Hepatocyte (in vitro differentiated cells): ENCODE results near the gene MFSD2A. TPM values are rescaled to one million over a fixed set of nuclear protein-coding genes. Genes with fewer than 3 reads are reported as not detected.
"Not testable (repeated sequence)": the region's sequence is repeated elsewhere in the genome, so short reads cannot be mapped to it uniquely, and the experiment has no call there.

Experiments used
- DNase-seq: peaks from one replicate; pipeline ENCODE4 v3.0.0-alpha.2; 2016; ENCODE audit warnings: low spot score
- H2AFZ ChIP-seq: fragments of 200-600 bp; sonication (generic); 2 replicates; pipeline ENCODE4 v1.6.0; 2016; ENCODE audit warnings: antibody characterized with exemption, mild to moderate bottlenecking
- H3K27ac ChIP-seq: fragments of 200-600 bp; sonication (generic); 2 replicates; pipeline ENCODE4 v1.5.1; 2016; ENCODE audit warnings: mild to moderate bottlenecking
- H3K27me3 ChIP-seq: fragments of 200-600 bp; sonication (generic); 2 replicates; pipeline ENCODE4 v1.6.1; 2016
- H3K36me3 ChIP-seq: fragments of 200-600 bp; sonication (generic); replicated peaks from 2 replicates; pipeline ENCODE4 v1.5.1; 2016; ENCODE audit warnings: low read depth; ENCODE audit not compliant: insufficient read depth
- H3K4me1 ChIP-seq: fragments of 200-600 bp; sonication (generic); 2 replicates; pipeline ENCODE4 v1.5.1; 2016; ENCODE audit warnings: mild to moderate bottlenecking, moderate library complexity; ENCODE audit not compliant: insufficient read depth
- H3K4me2 ChIP-seq: fragments of 200-600 bp; sonication (generic); 2 replicates; pipeline ENCODE4 v1.6.0; 2016
- H3K4me3 ChIP-seq: fragments of 200-600 bp; sonication (generic); 2 replicates; pipeline ENCODE4 v1.5.1; 2016; ENCODE audit warnings: mild to moderate bottlenecking
- H3K79me2 ChIP-seq: fragments of 200-600 bp; sonication (generic); 2 replicates; pipeline ENCODE4 v1.6.0; 2017; ENCODE audit warnings: mild to moderate bottlenecking
- H3K9me2 ChIP-seq: fragments of 200-600 bp; sonication (generic); replicated peaks from 2 replicates; pipeline ENCODE4 v1.6.0; 2017; ENCODE audit warnings: mild to moderate bottlenecking; ENCODE audit not compliant: insufficient read depth
- H3K9me3 ChIP-seq: fragments of 200-600 bp; sonication (generic); 2 replicates; pipeline ENCODE4 v1.5.1; 2016; ENCODE audit warnings: low read depth, mild to moderate bottlenecking
- H4K20me1 ChIP-seq: fragments of 200-600 bp; sonication (generic); 2 replicates; pipeline ENCODE4 v1.6.0; 2016; ENCODE audit warnings: mild to moderate bottlenecking; ENCODE audit not compliant: insufficient read depth, poor library complexity, severe bottlenecking
- CTCF ChIP-seq: fragments of 200-600 bp; sonication (generic); IDR thresholded peaks from 2 replicates; pipeline ENCODE4 v1.5.1; 2016; ENCODE audit warnings: antibody characterized with exemption, mild to moderate bottlenecking; ENCODE audit not compliant: poor library complexity
- EZH2 ChIP-seq: fragments of 200-600 bp; sonication (generic); IDR thresholded peaks from 2 replicates; pipeline ENCODE4 v1.6.1; 2016; ENCODE audit warnings: antibody characterized with exemption, mild to moderate bottlenecking, borderline replicate concordance
- EZH2phosphoT487 ChIP-seq: fragments of 200-600 bp; sonication (generic); IDR thresholded peaks from one replicate; pipeline ENCODE4 v1.6.1; 2018; ENCODE audit warnings: antibody characterized with exemption, mild to moderate bottlenecking, low read depth, moderate library complexity; ENCODE audit not compliant: unreplicated experiment, severe bottlenecking
- WGBS: methylation state at CpG from one replicate; pipeline ENCODE4 v1.1.6; 2016; ENCODE audit warnings: low lambda C conversion rate; ENCODE audit errors: missing lambda C conversion rate; 5-methylcytosine and 5-hydroxymethylcytosine counted together
- polyA plus RNA-seq: library from polyadenylated mRNA; unstranded; fragments of >200 nt; fragmentation: Nextera tagmentation; extraction: Ambion mirVana; gene quantifications from 2 replicates; pipeline ENCODE4 v1.2.1, GENCODE V29; 2016
- total RNA-seq: library from RNA; depleted of rRNA; stranded (reverse); fragments of >200 nt; gene quantifications from 2 replicates; pipeline ENCODE4 v1.2.3, GENCODE V29; 2014

The MFSD2A gene
- total and polyA plus RNA-seq, 2 experiments from 2014 or later = 4.8 to 9.8 TPM

DNA sequence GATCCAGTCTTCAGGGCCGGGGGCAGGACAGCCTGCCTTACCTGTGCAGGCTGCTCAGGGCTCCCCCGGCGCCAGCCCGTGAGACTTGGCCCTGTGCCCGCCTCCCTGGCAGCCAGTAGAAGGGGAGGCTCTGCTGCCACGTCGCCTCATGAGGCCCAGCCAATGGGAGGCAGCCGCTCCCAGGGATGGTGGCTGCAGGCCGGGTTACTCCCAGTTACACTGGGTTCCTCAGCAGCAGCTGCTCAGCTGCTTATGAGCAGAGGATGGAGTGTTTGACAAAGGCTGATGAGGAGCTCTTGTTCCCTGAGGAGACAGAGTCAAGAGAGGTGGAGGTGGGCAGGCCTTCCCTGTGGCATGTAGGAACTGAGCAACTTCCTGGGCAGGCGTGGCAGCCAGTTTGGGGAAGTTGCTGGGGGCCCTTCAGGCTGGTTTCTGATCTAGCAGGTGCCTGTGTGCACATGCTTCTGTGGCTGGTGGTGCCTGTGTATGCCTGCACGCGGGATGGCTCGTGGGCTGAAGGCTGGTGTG lies 5.5 kb downstream of the MFSD2A start:
- Histone ChIP-seq H3K27me3 (peaks cover 4% of the 10 kb centered on the region), H3K79me2 (no peaks in the 10 kb centered on the region), H3K4me2 (no peak overlapping the region), H3K4me3 (no peak overlapping the region), H3K4me1 (peaks cover 8% of the 10 kb centered on the region), H3K36me3 (no peaks in the 10 kb centered on the region), H4K20me1 (no peaks in the 10 kb centered on the region), H3K27ac (no peak overlapping the region), H2AFZ (no peak overlapping the region), H3K9me2 (no peaks in the 10 kb centered on the region), H3K9me3 (no peaks in the 10 kb centered on the region)
- TF ChIP-seq EZH2phosphoT487 (no peak), CTCF (no peak), EZH2 (no peak)
- no peak for DNase-seq
- 88% methylated on average over 13 of the region's 13 CpGs for WGBS

- Histone ChIP-seq H3K4me1 (no peaks in the 10 kb centered on the region), H3K27me3 (no peaks in the 10 kb centered on the region), H3K9me3 (no peaks in the 10 kb centered on the region), H3K4me2 (no peak overlapping the region), H3K9me2 (no peaks in the 10 kb centered on the region), H3K27ac (no peak overlapping the region), H3K79me2 (no peaks in the 10 kb centered on the region), H3K4me3 (no peak overlapping the region), H4K20me1 (no peaks in the 10 kb centered on the region), H3K36me3 (no peaks in the 10 kb centered on the region), H2AFZ (no peak overlapping the region)
- no peak for DNase-seq
- 91% methylated on average over 17 of the region's 17 CpGs for WGBS
- TF ChIP-seq EZH2phosphoT487 = no peak
- TF ChIP-seq CTCF = no peak
- no peak for TF ChIP-seq EZH2
Measured at GRCh38 chr1:39962450-39962825, 7.5 kb downstream of the MFSD2A start.

DNA sequence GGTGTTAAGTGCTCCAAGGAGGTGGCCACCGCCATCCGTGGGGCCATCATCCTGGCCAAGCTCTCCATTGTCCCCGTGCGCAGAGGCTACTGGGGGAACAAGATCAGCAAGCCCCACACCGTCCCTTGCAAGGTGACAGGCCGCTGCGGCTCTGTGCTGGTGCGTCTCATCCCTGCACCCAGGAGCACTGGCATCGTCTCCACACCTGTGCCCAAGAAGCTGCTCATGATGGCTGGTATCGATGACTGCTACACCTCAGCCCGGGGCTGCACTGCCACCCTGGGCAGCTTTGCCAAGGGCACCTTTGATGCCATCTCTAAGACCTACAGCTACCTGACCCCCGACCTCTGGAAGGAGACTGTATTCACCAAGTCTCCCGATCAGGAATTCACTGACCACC lies 8.0 kb downstream of the MFSD2A start:
- not testable (repeated sequence) for H3K27ac ChIP-seq, H3K27me3 ChIP-seq, H4K20me1 ChIP-seq, H3K36me3 ChIP-seq, DNase-seq, H3K4me3 ChIP-seq, H2AFZ ChIP-seq, H3K4me1 ChIP-seq, H3K4me2 ChIP-seq, H3K79me2 ChIP-seq, H3K9me2 ChIP-seq, H3K9me3 ChIP-seq
- 94% methylated on average over 10 of the region's 13 CpGs for WGBS

DNA sequence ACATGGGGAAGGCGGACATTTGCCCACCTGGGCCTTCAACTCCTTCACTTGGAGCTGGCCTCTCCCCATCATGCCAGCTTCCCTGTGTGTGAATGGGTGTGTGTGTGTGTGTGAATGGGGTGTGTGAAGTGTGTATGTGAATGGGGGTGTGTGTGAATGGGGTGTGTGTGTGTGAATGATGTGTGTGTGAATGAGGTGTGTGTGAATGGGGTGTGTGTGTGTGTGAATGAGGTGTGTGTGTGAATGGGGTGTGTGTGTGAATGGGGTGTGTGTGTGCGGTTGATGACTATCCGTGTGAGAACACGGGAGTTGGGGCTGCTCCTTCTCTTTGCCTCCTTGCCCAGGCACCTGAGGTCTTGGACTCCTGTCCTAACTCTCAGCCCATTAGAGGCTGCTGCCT lies 9.6 kb downstream of the MFSD2A start:
- WGBS = 97% methylated on average over 4 of the region's 4 CpGs
- Histone ChIP-seq H3K4me1 (no peaks in the 10 kb centered on the region), H3K9me3 (no peaks in the 10 kb centered on the region), H3K27ac (no peak overlapping the region), H3K4me2 (no peak overlapping the region), H3K79me2 (no peaks in the 10 kb centered on the region), H3K36me3 (no peaks in the 10 kb centered on the region), H4K20me1 (no peaks in the 10 kb centered on the region), H2AFZ (no peak overlapping the region), H3K4me3 (no peak overlapping the region), H3K9me2 (no peaks in the 10 kb centered on the region), H3K27me3 (no peaks in the 10 kb centered on the region)
- no peak for DNase-seq
- TF ChIP-seq EZH2phosphoT487 = no peak
- no peak for TF ChIP-seq EZH2
